OCI-LY3 (cell line): ENCODE measurements around the gene PYCR2.

Source experiments
- CTCF ChIP-seq: fragments of 200-600, 300-600 bp; sonication (generic); IDR thresholded peaks from 2 replicates; pipeline ENCODE4 v1.5.1; 2014; ENCODE audit warnings: antibody characterized with exemption, low read length, low read depth
- EZH2phosphoT487 ChIP-seq: fragments of 200-600 bp; shearing (Covaris generic); IDR thresholded peaks from 2 replicates; pipeline ENCODE4 v1.6.1; 2018; ENCODE audit warnings: antibody characterized with exemption, mixed run types, low read depth

- TF ChIP-seq CTCF (no peak), EZH2phosphoT487 (no peak)
Observed at GRCh38 chr1:225918280-225918679, 5.8 kb downstream of the PYCR2 start.
